ENCODE results near the gene FOXP1.

DNA sequence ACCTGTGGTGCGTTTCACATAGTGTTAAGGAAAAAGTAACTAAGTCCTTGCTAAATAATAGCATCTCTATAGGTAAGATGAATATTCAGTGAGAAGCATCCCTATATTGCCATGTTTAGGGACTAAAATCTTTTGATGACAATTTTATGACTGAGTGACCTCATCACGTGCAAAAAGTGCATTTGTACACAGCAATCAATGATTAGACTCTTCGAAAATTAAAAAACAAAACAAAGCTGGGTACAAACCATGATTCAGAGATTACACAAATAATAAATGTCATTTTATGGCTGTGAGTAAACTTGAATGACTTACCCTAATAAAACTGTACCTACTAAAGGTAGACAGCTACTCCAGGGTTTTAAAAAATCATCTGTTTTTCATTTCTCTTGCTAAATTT lies 505.3 kb downstream of the FOXP1 start:
- TF ChIP-seq, protein P1, sequence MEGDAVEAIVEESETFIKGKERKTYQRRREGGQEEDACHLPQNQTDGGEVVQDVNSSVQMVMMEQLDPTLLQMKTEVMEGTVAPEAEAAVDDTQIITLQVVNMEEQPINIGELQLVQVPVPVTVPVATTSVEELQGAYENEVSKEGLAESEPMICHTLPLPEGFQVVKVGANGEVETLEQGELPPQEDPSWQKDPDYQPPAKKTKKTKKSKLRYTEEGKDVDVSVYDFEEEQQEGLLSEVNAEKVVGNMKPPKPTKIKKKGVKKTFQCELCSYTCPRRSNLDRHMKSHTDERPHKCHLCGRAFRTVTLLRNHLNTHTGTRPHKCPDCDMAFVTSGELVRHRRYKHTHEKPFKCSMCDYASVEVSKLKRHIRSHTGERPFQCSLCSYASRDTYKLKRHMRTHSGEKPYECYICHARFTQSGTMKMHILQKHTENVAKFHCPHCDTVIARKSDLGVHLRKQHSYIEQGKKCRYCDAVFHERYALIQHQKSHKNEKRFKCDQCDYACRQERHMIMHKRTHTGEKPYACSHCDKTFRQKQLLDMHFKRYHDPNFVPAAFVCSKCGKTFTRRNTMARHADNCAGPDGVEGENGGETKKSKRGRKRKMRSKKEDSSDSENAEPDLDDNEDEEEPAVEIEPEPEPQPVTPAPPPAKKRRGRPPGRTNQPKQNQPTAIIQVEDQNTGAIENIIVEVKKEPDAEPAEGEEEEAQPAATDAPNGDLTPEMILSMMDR (IDR thresholded peaks at IDR 0.05): no peak
- no peak for TF ChIP-seq POLR2A (IDR thresholded peaks at IDR 0.05)
- TF ChIP-seq POLR2AphosphoS5 (IDR thresholded peaks at IDR 0.05): no peak
- TF ChIP-seq EP300 (IDR thresholded peaks at IDR 0.05): no peak
